ENCODE measurements around the gene CUL9. TPM values are rescaled to one million over a fixed set of nuclear protein-coding genes. Genes with fewer than 3 reads are reported as not detected.
A peak's percentile ranks its signal among the peaks of the same experiment; 100 is the strongest.

The CUL9 gene
- polyA plus RNA-seq, 3 donors: 2.9 to 68.8 (median 3.8) TPM

DNA sequence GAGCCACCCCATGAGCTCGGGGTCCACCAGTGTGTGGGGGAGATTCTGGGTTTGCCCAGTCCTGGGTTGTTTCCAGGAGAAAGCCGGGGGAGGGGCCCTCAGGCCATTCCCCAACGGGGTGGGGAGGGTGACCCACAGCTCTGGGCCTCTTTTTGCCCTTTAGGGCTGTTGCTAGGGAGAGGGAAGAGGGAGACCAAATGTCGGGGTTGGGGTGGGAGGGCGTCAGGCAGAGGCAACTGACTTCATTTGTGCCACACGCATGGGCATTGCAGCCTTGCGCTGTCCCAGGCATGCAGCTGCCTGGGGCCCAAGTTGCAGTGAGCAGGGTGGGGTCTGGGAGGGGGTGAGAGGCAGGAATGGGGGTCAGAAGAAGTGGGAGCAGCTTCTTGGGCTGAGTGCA, 1.9 kb upstream of the CUL9 start:
- TF ChIP-seq, protein P1, sequence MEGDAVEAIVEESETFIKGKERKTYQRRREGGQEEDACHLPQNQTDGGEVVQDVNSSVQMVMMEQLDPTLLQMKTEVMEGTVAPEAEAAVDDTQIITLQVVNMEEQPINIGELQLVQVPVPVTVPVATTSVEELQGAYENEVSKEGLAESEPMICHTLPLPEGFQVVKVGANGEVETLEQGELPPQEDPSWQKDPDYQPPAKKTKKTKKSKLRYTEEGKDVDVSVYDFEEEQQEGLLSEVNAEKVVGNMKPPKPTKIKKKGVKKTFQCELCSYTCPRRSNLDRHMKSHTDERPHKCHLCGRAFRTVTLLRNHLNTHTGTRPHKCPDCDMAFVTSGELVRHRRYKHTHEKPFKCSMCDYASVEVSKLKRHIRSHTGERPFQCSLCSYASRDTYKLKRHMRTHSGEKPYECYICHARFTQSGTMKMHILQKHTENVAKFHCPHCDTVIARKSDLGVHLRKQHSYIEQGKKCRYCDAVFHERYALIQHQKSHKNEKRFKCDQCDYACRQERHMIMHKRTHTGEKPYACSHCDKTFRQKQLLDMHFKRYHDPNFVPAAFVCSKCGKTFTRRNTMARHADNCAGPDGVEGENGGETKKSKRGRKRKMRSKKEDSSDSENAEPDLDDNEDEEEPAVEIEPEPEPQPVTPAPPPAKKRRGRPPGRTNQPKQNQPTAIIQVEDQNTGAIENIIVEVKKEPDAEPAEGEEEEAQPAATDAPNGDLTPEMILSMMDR (IDR thresholded peaks at IDR 0.05): no peak
- Histone ChIP-seq H2AFZ (ENCODE audit: insufficient read depth, low read depth, low read length, poor library complexity, severe bottlenecking) (no peak overlapping the region), H3K4me2 (replicated peaks; ENCODE audit: extremely low read depth, low read length, poor library complexity, severe bottlenecking) (no peak overlapping the region), H3K4me1 (ENCODE audit: control insufficient read depth in 1 of 2, insufficient read depth in 2 of 2, low read length in 2 of 2) (peaks cover 25 to 34% of the 10 kb centered on the region in 2 donors), H3K9me3 (replicated peaks in 1 of 2; ENCODE audit: control insufficient read depth in 1 of 2, insufficient read depth in 1 of 2, low read length in 2 of 2) (no peaks in the 10 kb centered on the region), H3K27ac (ENCODE audit: low read depth in 1 of 2, low read length in 2 of 2) (no peak overlapping the region), H3K36me3 (replicated peaks in 1 of 2; ENCODE audit: control insufficient read depth in 1 of 2, insufficient read depth in 2 of 2, low read length in 2 of 2) (peaks cover 37 to 62% of the 10 kb centered on the region in 2 donors), H3K79me2 (ENCODE audit: insufficient read depth, low read length) (peaks cover 19% of the 10 kb centered on the region), H4K20me1 (ENCODE audit: insufficient read depth, low read length) (peaks cover 21% of the 10 kb centered on the region), H3K27me3 (ENCODE audit: control insufficient read depth in 2 of 2, insufficient read depth in 2 of 2, low read length in 2 of 2) (no peaks in the 10 kb centered on the region), H3K9ac (ENCODE audit: insufficient read depth, low read length, poor library complexity, severe bottlenecking) (no peak overlapping the region), H3K4me3 (replicated peaks in 1 of 3; ENCODE audit: low read depth in 2 of 3, low read length in 3 of 3) (no peak overlapping the region)
- Mint-ChIP-seq H3K27ac (peak overlapping the region in 1 of 7 donors; percentile 54), H3K36me3 (peaks cover 48 to 60% of the 10 kb centered on the region in 2 donors), H3K4me3 (no peak overlapping the region), H3K4me1 (peaks cover 40% of the 10 kb centered on the region), H3K9me3 (no peaks in the 10 kb centered on the region), H3K27me3 (ENCODE audit: low read depth in 3 of 3) (peaks cover 0 to 2% (median 0%) of the 10 kb centered on the region in 3 donors)
- intact Hi-C loops (cut with micrococcal nuclease): no loop called here
- DNase-seq: no peak
- WGBS (ENCODE audit: insufficient coverage): 91% methylated on average over 6 of the region's 7 CpGs

DNA sequence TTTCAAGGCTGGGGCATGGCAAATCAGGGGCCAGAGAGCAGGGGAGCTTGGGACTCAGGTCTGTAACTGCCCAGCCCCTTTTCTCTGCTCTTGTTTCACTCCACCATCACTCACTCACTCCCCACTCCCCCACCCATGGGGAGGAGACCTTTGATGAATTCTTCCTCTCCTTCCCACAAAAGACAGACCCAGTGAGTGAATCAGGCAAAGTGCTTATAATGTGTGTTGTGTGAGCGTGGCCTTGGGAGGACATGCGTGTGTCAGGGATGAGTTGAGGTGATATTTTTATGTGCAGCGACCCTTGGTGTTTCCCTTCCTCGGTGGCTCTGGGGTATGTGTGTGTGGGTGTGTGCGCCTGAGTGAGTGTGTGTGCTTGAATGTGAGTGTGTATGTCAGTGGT, 1.0 kb upstream of the CUL9 start:
- no peak overlapping the region for H3K9ac ChIP-seq (ENCODE audit: insufficient read depth, low read length, poor library complexity, severe bottlenecking)
- no peaks in the 10 kb centered on the region for H3K27me3 ChIP-seq (ENCODE audit: control insufficient read depth in 2 of 2, insufficient read depth in 2 of 2, low read length in 2 of 2)
- Mint-ChIP-seq H3K27ac (peak overlapping the region; percentile 33 to 92 (median 72)), H3K27me3 (ENCODE audit: low read depth in 3 of 3) (peaks cover 0 to 2% (median 0%) of the 10 kb centered on the region in 3 donors), H3K36me3 (peaks cover 48 to 60% of the 10 kb centered on the region in 2 donors), H3K4me1 (peaks cover 32% of the 10 kb centered on the region), H3K9me3 (no peaks in the 10 kb centered on the region), H3K4me3 (no peak overlapping the region)
- H3K4me3 ChIP-seq (replicated peaks in 1 of 3; ENCODE audit: low read depth in 2 of 3, low read length in 3 of 3): no peak overlapping the region
- peaks cover 16 to 25% of the 10 kb centered on the region in 2 donors for H3K4me1 ChIP-seq (ENCODE audit: control insufficient read depth in 1 of 2, insufficient read depth in 2 of 2, low read length in 2 of 2)
- H3K27ac ChIP-seq (ENCODE audit: low read depth in 1 of 2, low read length in 2 of 2): peak overlapping the region in 1 of 2 donors; percentile 89
- 90% methylated on average over 2 of the region's 5 CpGs for WGBS (ENCODE audit: insufficient coverage)
- H3K36me3 ChIP-seq (replicated peaks in 1 of 2; ENCODE audit: control insufficient read depth in 1 of 2, insufficient read depth in 2 of 2, low read length in 2 of 2): peaks cover 41 to 64% of the 10 kb centered on the region in 2 donors
- H3K4me2 ChIP-seq (replicated peaks; ENCODE audit: extremely low read depth, low read length, poor library complexity, severe bottlenecking): no peak overlapping the region
- intact Hi-C loops (cut with micrococcal nuclease): no loop called here
- H3K79me2 ChIP-seq (ENCODE audit: insufficient read depth, low read length): peaks cover 11% of the 10 kb centered on the region
- no peaks in the 10 kb centered on the region for H3K9me3 ChIP-seq (replicated peaks in 1 of 2; ENCODE audit: control insufficient read depth in 1 of 2, insufficient read depth in 1 of 2, low read length in 2 of 2)
- TF ChIP-seq, protein P1 (IDR thresholded peaks at IDR 0.05): no peak
- H4K20me1 ChIP-seq (ENCODE audit: insufficient read depth, low read length): peaks cover 13% of the 10 kb centered on the region
- no peak for DNase-seq
- no peak overlapping the region for H2AFZ ChIP-seq (ENCODE audit: insufficient read depth, low read depth, low read length, poor library complexity, severe bottlenecking)

Data from CD14-positive monocyte (primary cell).